NCI-H460 (cell line): ENCODE data around the gene ANGPTL8. TPM values are rescaled to one million over a fixed set of nuclear protein-coding genes. Genes with fewer than 3 reads are reported as not detected.

Experiments
- DNase-seq: peaks from one replicate; pipeline ENCODE4 v3.0.0-alpha.2; 2016; ENCODE audit warnings: low read depth; ENCODE audit errors: extremely low read depth
- total RNA-seq: library from RNA; depleted of rRNA; stranded (reverse); fragments of >200 nt; shearing (Covaris generic); gene quantifications from 2 replicates; pipeline ENCODE4 v1.2.3, GENCODE V29; 2014

Gene ANGPTL8
- total RNA-seq, 1 experiment from 2014 or later, result not detected

- no peak for DNase-seq
These were observed 18.5 kb downstream of the ANGPTL8 start for GRCh38 chr19:11257846-11258380.

- DNase-seq, result no peak
These were observed 21.6 kb downstream of the ANGPTL8 start for GRCh38 chr19:11260996-11261395.

GRCh38 chr19:11261431-11261970 is 22.1 kb downstream of the ANGPTL8 start:
- DNase-seq, result no peak

GRCh38 chr19:11261971-11262839 is 22.8 kb downstream of the ANGPTL8 start, which contains the start of gene DOCK6:
DOCK6 (minus strand) TSS chr19:11262524; CDS start chr19:11262440, 84 bp downstream.
- DNase-seq, result no peak

- no peak for DNase-seq
These were observed 24.3 kb downstream of the ANGPTL8 start for GRCh38 chr19:11263726-11264125.

- DNase-seq, result no peak
These were observed 25.2 kb downstream of the ANGPTL8 start for GRCh38 chr19:11264452-11265176.

GRCh38 chr19:11265177-11265784 is 25.9 kb downstream of the ANGPTL8 start:
- DNase-seq, result no peak

- peak; percentile 38 for DNase-seq
These were observed 26.4 kb downstream of the ANGPTL8 start for GRCh38 chr19:11265785-11266236.

GRCh38 chr19:11267316-11268085 is 28.1 kb downstream of the ANGPTL8 start:
- DNase-seq, result no peak

- no peak for DNase-seq
These were observed 29.4 kb downstream of the ANGPTL8 start for GRCh38 chr19:11268783-11269267.

- DNase-seq, result no peak
These were observed 30.0 kb downstream of the ANGPTL8 start for GRCh38 chr19:11269408-11269807.

GRCh38 chr19:11273296-11273695 is 33.9 kb downstream of the ANGPTL8 start:
- no peak for DNase-seq

GRCh38 chr19:11273989-11274388 is 34.6 kb downstream of the ANGPTL8 start:
- no peak for DNase-seq

- no peak for DNase-seq
These were observed 35.2 kb downstream of the ANGPTL8 start for GRCh38 chr19:11274533-11275086.

GRCh38 chr19:11278670-11279069 is 39.3 kb downstream of the ANGPTL8 start:
- DNase-seq, result no peak

- no peak for DNase-seq
These were observed 40.3 kb downstream of the ANGPTL8 start for GRCh38 chr19:11279505-11280236.

- DNase-seq, result no peak
These were observed 42.1 kb downstream of the ANGPTL8 start for GRCh38 chr19:11281356-11282049.

GRCh38 chr19:11284515-11284914 is 45.1 kb downstream of the ANGPTL8 start:
- no peak for DNase-seq
